ENCODE results near the gene PRICKLE2.

PRICKLE2 gene

DNA sequence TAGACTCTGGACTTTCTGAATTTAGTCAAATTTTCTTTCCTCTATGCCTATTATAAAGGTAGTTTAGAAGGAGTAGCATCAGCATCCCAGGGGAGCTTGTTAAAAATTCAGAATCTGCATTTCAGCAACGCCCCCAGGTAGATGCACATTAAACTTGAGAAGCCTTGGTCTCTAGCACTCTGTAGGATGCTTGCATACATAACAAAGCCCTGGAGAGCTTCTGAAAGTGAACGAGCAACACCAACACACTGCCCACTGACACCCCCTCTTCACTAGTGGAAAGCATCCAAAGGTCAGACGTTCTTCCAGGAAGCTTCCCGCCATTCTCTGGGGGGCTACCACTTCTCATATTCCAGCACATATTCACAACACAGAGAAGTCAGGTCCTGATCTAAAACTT lies 6.5 kb downstream of the PRICKLE2 start:
- no peak for TF ChIP-seq CTCF (IDR thresholded peaks at IDR 0.05; ENCODE audit: poor library complexity, severe bottlenecking)
- Histone ChIP-seq H3K36me3 (ENCODE audit: low read depth) (no peaks in the 10 kb centered on the region), H3K27ac (ENCODE audit: poor library complexity, severe bottlenecking) (no peak overlapping the region), H3K4me1 (ENCODE audit: insufficient read depth, poor library complexity, severe bottlenecking) (peaks cover 40% of the 10 kb centered on the region), H3K9me3 (ENCODE audit: severe bottlenecking) (no peaks in the 10 kb centered on the region), H3K4me3 (ENCODE audit: severe bottlenecking) (no peak overlapping the region), H3K27me3 (ENCODE audit: insufficient read depth, poor library complexity, severe bottlenecking) (no peaks in the 10 kb centered on the region)
- ATAC-seq (ENCODE audit: low read depth): no peak
- DNase-seq (ENCODE audit: low spot score): no peak

GRCh38 chr3:64218329-64218728 lies 6.9 kb downstream of the PRICKLE2 start:
- Histone ChIP-seq H3K4me1 (ENCODE audit: insufficient read depth, poor library complexity, severe bottlenecking) (peaks cover 42% of the 10 kb centered on the region), H3K36me3 (ENCODE audit: low read depth) (no peaks in the 10 kb centered on the region), H3K9me3 (ENCODE audit: severe bottlenecking) (no peaks in the 10 kb centered on the region), H3K4me3 (ENCODE audit: severe bottlenecking) (no peak overlapping the region), H3K27me3 (ENCODE audit: insufficient read depth, poor library complexity, severe bottlenecking) (no peaks in the 10 kb centered on the region), H3K27ac (ENCODE audit: poor library complexity, severe bottlenecking) (no peak overlapping the region)
- DNase-seq (ENCODE audit: low spot score) (no peak), ATAC-seq (ENCODE audit: low read depth) (no peak)
- no peak for TF ChIP-seq CTCF (IDR thresholded peaks at IDR 0.05; ENCODE audit: poor library complexity, severe bottlenecking)

- ATAC-seq (ENCODE audit: low read depth): peak; percentile 84
Observed at GRCh38 chr3:64216274-64217147, 8.8 kb downstream of the PRICKLE2 start.

GRCh38 chr3:64215559-64215958 lies 9.7 kb downstream of the PRICKLE2 start:
- no peak for TF ChIP-seq CTCF (IDR thresholded peaks at IDR 0.05; ENCODE audit: poor library complexity, severe bottlenecking)
- Histone ChIP-seq H3K4me1 (ENCODE audit: insufficient read depth, poor library complexity, severe bottlenecking) (peaks cover 40% of the 10 kb centered on the region), H3K27me3 (ENCODE audit: insufficient read depth, poor library complexity, severe bottlenecking) (no peaks in the 10 kb centered on the region), H3K36me3 (ENCODE audit: low read depth) (no peaks in the 10 kb centered on the region), H3K4me3 (ENCODE audit: severe bottlenecking) (no peak overlapping the region), H3K27ac (ENCODE audit: poor library complexity, severe bottlenecking) (no peak overlapping the region), H3K9me3 (ENCODE audit: severe bottlenecking) (no peaks in the 10 kb centered on the region)
- ATAC-seq (ENCODE audit: low read depth): no peak
- no peak for DNase-seq (ENCODE audit: low spot score)

More at GRCh38 chr3:64216274-64217147, 8.8 kb downstream of the PRICKLE2 start:
- Histone ChIP-seq H3K27me3 (ENCODE audit: insufficient read depth, poor library complexity, severe bottlenecking) (no peaks in the 10 kb centered on the region), H3K9me3 (ENCODE audit: severe bottlenecking) (no peaks in the 10 kb centered on the region), H3K4me3 (ENCODE audit: severe bottlenecking) (no peak overlapping the region), H3K36me3 (ENCODE audit: low read depth) (no peaks in the 10 kb centered on the region), H3K27ac (ENCODE audit: poor library complexity, severe bottlenecking) (peak overlapping the region; percentile 17), H3K4me1 (ENCODE audit: insufficient read depth, poor library complexity, severe bottlenecking) (peaks cover 42% of the 10 kb centered on the region)
- no peak for TF ChIP-seq CTCF (IDR thresholded peaks at IDR 0.05; ENCODE audit: poor library complexity, severe bottlenecking)
- no peak for DNase-seq (ENCODE audit: low spot score)

- Histone ChIP-seq H3K4me3 (ENCODE audit: severe bottlenecking) (no peak overlapping the region), H3K27me3 (ENCODE audit: insufficient read depth, poor library complexity, severe bottlenecking) (no peaks in the 10 kb centered on the region), H3K36me3 (ENCODE audit: low read depth) (no peaks in the 10 kb centered on the region), H3K4me1 (ENCODE audit: insufficient read depth, poor library complexity, severe bottlenecking) (peaks cover 36% of the 10 kb centered on the region), H3K9me3 (ENCODE audit: severe bottlenecking) (no peaks in the 10 kb centered on the region), H3K27ac (ENCODE audit: poor library complexity, severe bottlenecking) (peak overlapping the region; percentile 66)
- no peak for DNase-seq (ENCODE audit: low spot score)
- no peak for ATAC-seq (ENCODE audit: low read depth)
- no peak for TF ChIP-seq CTCF (IDR thresholded peaks at IDR 0.05; ENCODE audit: poor library complexity, severe bottlenecking)
Observed at GRCh38 chr3:64215103-64215502, 10.2 kb downstream of the PRICKLE2 start.
